Kidney (tissue), 14 donors: ENCODE results near the gene NPAS3. TPM values are rescaled to one million over a fixed set of nuclear protein-coding genes. Genes with fewer than 3 reads are reported as not detected.

ENCODE experiments used
- DNase-seq, 5 donors: peaks; one replicate each; pipeline ENCODE4 v3.0.0-alpha.2; 2013 to 2020
- FAIRE-seq: peaks from 2 replicates; lab custom pipeline; 2012; peaks lifted over from hg19 to GRCh38; lab: Jason Lieb, UNC
- H3K27ac ChIP-seq, 2 donors: one replicate each; pipeline ENCODE4 v1.7.0; 2013; ENCODE audit warnings: low read depth in 2 of 2, low read length in 2 of 2, inconsistent platforms in 1 of 2
- H3K27me3 ChIP-seq: one replicate; pipeline ENCODE4 v1.7.1; 2013; ENCODE audit warnings: low read length, inconsistent platforms; ENCODE audit not compliant: control insufficient read depth, insufficient read depth
- H3K36me3 ChIP-seq, 3 donors: one replicate each; pipeline versions ENCODE4 v1.7.0 to v1.7.1; 2013; ENCODE audit warnings: low read length in 3 of 3, control low read depth in 1 of 3, inconsistent platforms in 1 of 3; ENCODE audit not compliant: insufficient read depth in 3 of 3, control insufficient read depth in 2 of 3
- H3K4me1 ChIP-seq, 3 donors: one replicate each; pipeline versions ENCODE4 v1.7.0 to v1.7.1; 2013; ENCODE audit warnings: low read length in 3 of 3, inconsistent platforms in 1 of 3, low read depth in 1 of 3; ENCODE audit not compliant: control insufficient read depth in 2 of 3, insufficient read depth in 2 of 3
- H3K4me3 ChIP-seq, 3 donors: one replicate each; pipeline versions ENCODE4 v1.7.0 to v1.8.1; 2013; ENCODE audit warnings: low read length in 3 of 3, control low read depth in 1 of 3, inconsistent platforms in 1 of 3
- H3K9ac ChIP-seq, 3 donors: one replicate each; pipeline versions ENCODE4 v1.7.0 to v1.7.1; 2013; ENCODE audit warnings: low read length in 3 of 3, control low read depth in 1 of 3, inconsistent platforms in 1 of 3
- H3K9me3 ChIP-seq, 3 donors: one replicate each; pipeline versions ENCODE4 v1.7.0 to v1.7.1; 2013; ENCODE audit warnings: low read length in 3 of 3, control low read depth in 1 of 3, inconsistent platforms in 1 of 3; ENCODE audit not compliant: control insufficient read depth in 2 of 3, insufficient read depth in 1 of 3
- intact Hi-C: fragments of 100-400 bp; cut with DNase I; formaldehyde crosslinking; loops from one replicate; pipeline ENCODE4 v1.11.1; 2022
- polyA plus RNA-seq: library from polyadenylated mRNA; stranded (reverse); fragments of 350-450 nt; fragmentation: Illumina TruSeq; extraction: RNeasy Lipid Tissue Mini Kit (QIAGEN cat#74804); gene quantifications from one replicate; pipeline ENCODE4 v1.2.3, GENCODE V29; 2014; ENCODE audit warnings: low read depth, low replicate concordance; ENCODE audit not compliant: insufficient read depth
- total RNA-seq: library from RNA; stranded (reverse); fragmentation: NEBNext Ultra II Directional; extraction: Animal tissue kit (Norgen Biotek cat#: 25700); gene quantifications from one replicate; pipeline ENCODE4 v1.2.1, GENCODE V29; 2021
- TF ChIP-seq, protein P1 (sequence below): IDR thresholded peaks from 3 replicates; pipeline ENCODE4 v1.5.1; 2012; ENCODE audit warnings: mild to moderate bottlenecking, moderate library complexity, borderline replicate concordance; ENCODE audit not compliant: insufficient read depth; ENCODE audit errors: extremely low read depth
- donor health status: control.
- donor health status: control.
- donor health status: control.
- donor health status: control.
- donor health status: control.
- donor health status: DM: yes; HTN: yes; CAD: no.
- donor health status: Normal renal cell carcinoma (clear cell type).

The NPAS3 gene
- total and polyA plus RNA-seq, 2 donors from 2014 or later = 0.82 to 5.0 TPM

DNA sequence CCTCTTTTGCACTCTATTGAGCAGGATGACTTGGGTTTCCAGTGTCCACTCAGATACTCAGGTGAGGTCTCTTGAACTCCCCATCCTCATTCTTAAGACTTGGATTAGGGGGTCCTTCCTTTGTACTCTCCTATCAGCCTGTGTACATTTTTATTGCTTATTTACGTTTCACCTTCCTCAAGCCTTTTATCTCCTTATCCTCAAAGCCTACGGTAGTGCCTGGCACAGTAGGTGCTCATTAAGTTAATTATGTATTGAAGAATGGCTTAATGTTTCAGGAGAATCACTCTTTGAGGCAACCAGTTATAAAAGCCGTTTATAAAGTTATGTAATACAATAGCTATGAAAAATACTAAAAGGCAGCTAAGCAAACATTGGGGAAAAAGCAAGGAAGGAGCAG is 315.7 kb downstream of the NPAS3 start:
- Histone ChIP-seq H3K36me3 (no peaks in the 10 kb centered on the region), H3K4me1 (no peaks in the 10 kb centered on the region), H3K4me3 (no peak overlapping the region), H3K9me3 (no peaks in the 10 kb centered on the region), H3K27ac (no peak overlapping the region), H3K9ac (no peak overlapping the region), H3K27me3 (no peaks in the 10 kb centered on the region)
- TF ChIP-seq, protein P1, sequence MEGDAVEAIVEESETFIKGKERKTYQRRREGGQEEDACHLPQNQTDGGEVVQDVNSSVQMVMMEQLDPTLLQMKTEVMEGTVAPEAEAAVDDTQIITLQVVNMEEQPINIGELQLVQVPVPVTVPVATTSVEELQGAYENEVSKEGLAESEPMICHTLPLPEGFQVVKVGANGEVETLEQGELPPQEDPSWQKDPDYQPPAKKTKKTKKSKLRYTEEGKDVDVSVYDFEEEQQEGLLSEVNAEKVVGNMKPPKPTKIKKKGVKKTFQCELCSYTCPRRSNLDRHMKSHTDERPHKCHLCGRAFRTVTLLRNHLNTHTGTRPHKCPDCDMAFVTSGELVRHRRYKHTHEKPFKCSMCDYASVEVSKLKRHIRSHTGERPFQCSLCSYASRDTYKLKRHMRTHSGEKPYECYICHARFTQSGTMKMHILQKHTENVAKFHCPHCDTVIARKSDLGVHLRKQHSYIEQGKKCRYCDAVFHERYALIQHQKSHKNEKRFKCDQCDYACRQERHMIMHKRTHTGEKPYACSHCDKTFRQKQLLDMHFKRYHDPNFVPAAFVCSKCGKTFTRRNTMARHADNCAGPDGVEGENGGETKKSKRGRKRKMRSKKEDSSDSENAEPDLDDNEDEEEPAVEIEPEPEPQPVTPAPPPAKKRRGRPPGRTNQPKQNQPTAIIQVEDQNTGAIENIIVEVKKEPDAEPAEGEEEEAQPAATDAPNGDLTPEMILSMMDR = no peak
- no peak for DNase-seq
- FAIRE-seq = no peak
- intact Hi-C loops = no loop called here

DNA sequence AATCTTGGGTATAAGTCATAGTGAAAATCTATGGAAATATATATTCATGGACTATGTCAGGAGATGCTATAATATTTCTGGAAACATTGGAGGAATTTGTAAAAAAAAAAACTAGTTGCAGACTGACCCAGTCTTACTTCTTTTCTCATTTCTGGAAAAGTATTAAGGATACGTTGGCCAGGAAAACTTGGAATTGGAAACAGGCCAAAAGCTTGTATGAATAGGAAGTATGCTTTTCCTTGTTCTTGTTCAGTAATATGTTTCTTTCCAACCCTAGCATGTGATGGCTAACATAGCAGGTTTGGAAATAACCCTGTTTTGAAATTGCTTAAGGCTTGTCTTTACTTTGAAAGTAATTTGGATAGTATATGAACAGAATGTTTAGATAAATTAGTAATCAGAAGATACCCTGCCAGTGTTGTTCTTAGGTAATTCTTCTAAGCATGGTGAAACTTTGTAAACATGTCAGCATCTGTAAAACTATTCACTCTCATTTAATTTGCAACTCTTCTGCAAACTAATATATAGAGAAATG is 316.2 kb downstream of the NPAS3 start:
- Histone ChIP-seq H3K27ac (no peak overlapping the region), H3K4me3 (no peak overlapping the region), H3K9ac (no peak overlapping the region), H3K36me3 (no peaks in the 10 kb centered on the region), H3K4me1 (no peaks in the 10 kb centered on the region), H3K9me3 (no peaks in the 10 kb centered on the region), H3K27me3 (no peaks in the 10 kb centered on the region)
- intact Hi-C loops = no loop called here
- TF ChIP-seq, protein P1 = no peak
- FAIRE-seq (no peak), DNase-seq (peak in 1 of 5 donors; percentile 28)

DNA sequence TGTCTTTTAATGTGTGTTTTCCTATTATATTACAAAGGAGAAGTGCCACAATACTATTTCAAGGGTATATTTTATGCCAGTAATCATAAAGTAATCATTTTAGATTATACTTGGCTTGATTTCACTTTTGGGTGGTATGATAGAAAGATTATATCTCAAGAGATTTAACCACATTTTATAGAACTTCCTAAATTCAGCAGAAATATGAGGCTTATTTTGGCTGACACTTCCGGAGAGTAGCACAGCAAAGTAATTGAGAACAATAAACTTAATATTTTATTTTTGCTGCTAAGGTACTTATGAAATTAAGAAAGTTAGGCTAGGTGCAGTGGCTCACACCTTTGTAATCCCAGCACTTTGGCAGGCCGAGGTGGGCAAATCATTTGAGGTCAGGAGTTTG is 319.1 kb downstream of the NPAS3 start:
- H3K27ac ChIP-seq = no peak overlapping the region
- H3K9me3 ChIP-seq = no peaks in the 10 kb centered on the region
- no peak overlapping the region for H3K4me3 ChIP-seq
- TF ChIP-seq, protein P1 = no peak
- FAIRE-seq = no peak
- H3K27me3 ChIP-seq = no peaks in the 10 kb centered on the region
- intact Hi-C loops = no loop called here
- H3K4me1 ChIP-seq = no peaks in the 10 kb centered on the region
- H3K9ac ChIP-seq = no peak overlapping the region
- DNase-seq = no peak
- H3K36me3 ChIP-seq = no peaks in the 10 kb centered on the region

DNA sequence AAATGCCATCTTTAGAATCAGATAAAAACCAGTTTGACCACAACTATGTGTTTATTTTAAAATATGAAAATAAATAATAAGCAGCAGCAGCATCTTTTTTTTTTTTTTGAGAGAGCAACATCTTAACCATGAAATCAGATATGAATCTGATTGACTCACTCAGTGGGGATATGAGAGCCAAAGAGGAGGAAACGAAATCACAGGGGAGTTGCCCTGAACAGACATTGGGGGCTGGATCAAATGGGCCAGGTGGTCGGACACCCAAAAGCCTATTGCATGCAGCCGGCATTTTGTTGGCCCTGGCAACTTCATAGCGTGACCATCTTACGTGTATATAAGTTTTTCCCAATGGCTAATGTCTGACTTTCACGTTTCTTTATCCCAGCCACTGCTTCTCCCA is 321.1 kb downstream of the NPAS3 start:
- TF ChIP-seq, protein P1 = no peak
- no peak for DNase-seq
- no peaks in the 10 kb centered on the region for H3K36me3 ChIP-seq
- H3K27me3 ChIP-seq = no peaks in the 10 kb centered on the region
- no peak for FAIRE-seq
- no peaks in the 10 kb centered on the region for H3K9me3 ChIP-seq
- no peak overlapping the region for H3K27ac ChIP-seq
- no peak overlapping the region for H3K4me3 ChIP-seq
- intact Hi-C loops = no loop called here
- H3K4me1 ChIP-seq = no peaks in the 10 kb centered on the region
- no peak overlapping the region for H3K9ac ChIP-seq
